AG04450 (cell line): ENCODE results near the gene GFRA4. TPM values are rescaled to one million over a fixed set of nuclear protein-coding genes. Genes with fewer than 3 reads are reported as not detected.

Experiments
- CTCF ChIA-PET: fragments of 300-600, 350-600 bp; formaldehyde crosslinking; extraction: SDS; loops from one replicate; lab custom pipeline; 2022; ENCODE audit warnings: antibody characterized with exemption, inconsistent platforms; lab: Charles Lee
- POLR2A ChIA-PET: fragments of 350-600 bp; formaldehyde crosslinking; extraction: SDS; loops from one replicate; lab custom pipeline; 2021; ENCODE audit warnings: antibody characterized with exemption, inconsistent platforms; lab: Yijun Ruan, JAX
- DNase-seq: peaks from one replicate; pipeline ENCODE4 v3.0.0-alpha.2; 2011; ENCODE audit warnings: low read depth, low spot score
- H3K27ac ChIP-seq: one replicate; pipeline ENCODE4 v1.5.1; 2012; ENCODE audit warnings: low read depth, low read length, control low read depth
- H3K27me3 ChIP-seq: one replicate; pipeline ENCODE4 v1.6.0; 2012; ENCODE audit warnings: low read length; ENCODE audit not compliant: control insufficient read depth, insufficient read depth
- H3K4me3 ChIP-seq: 2 replicates; pipeline ENCODE4 v1.5.1; 2011; ENCODE audit warnings: mild to moderate bottlenecking, low read depth, low read length, control low read depth
- H3K9me3 ChIP-seq: 2 replicates; pipeline ENCODE4 v1.5.1; 2012; ENCODE audit warnings: low read length; ENCODE audit not compliant: control insufficient read depth, insufficient read depth
- CTCF ChIP-seq: IDR thresholded peaks from 2 replicates; pipeline ENCODE4 v1.5.1; 2011; ENCODE audit warnings: low read depth, low read length, control low read depth, inconsistent platforms
- polyA plus RNA-seq: library from polyadenylated mRNA; depleted of rRNA; stranded (reverse); fragments of >200 nt; gene quantifications from 2 replicates; pipeline ENCODE4 v1.2.3, GENCODE V29; 2011

The GFRA4 gene
- polyA plus RNA-seq, 1 experiment: not detected

- H3K27ac ChIP-seq: no peak overlapping the region
- ChIA-PET CTCF (interaction anchor here (1.3 kb wide), 1 partner anchor 15 kb away, joined by 3 read pairs; no protein-coding TSS in a partner anchor), POLR2A (no interaction called here)
- no peak for DNase-seq
- H3K4me3 ChIP-seq: no peak overlapping the region
- H3K27me3 ChIP-seq: no peaks in the 10 kb centered on the region
- H3K9me3 ChIP-seq: peaks cover 9% of the 10 kb centered on the region
- TF ChIP-seq CTCF: no peak
These were observed 28.1 kb upstream of the GFRA4 start for GRCh38 chr20:3691306-3691705.

GRCh38 chr20:3690413-3690812, 27.2 kb upstream of the GFRA4 start:
- CTCF ChIA-PET: interaction anchor here (1.3 kb wide), 1 partner anchor 14 kb away, joined by 3 read pairs; no protein-coding TSS in a partner anchor

GRCh38 chr20:3689978-3690377, 26.8 kb upstream of the GFRA4 start:
- DNase-seq: no peak
- ChIA-PET CTCF (no interaction called here), POLR2A (no interaction called here)
- Histone ChIP-seq H3K27me3 (no peaks in the 10 kb centered on the region), H3K27ac (no peak overlapping the region), H3K9me3 (peaks cover 7% of the 10 kb centered on the region; the same call in 1 of the 2 replicates), H3K4me3 (no peak overlapping the region)
- no peak for TF ChIP-seq CTCF

More at GRCh38 chr20:3690413-3690812, 27.2 kb upstream of the GFRA4 start:
- POLR2A ChIA-PET: no interaction called here
- Histone ChIP-seq H3K27ac (no peak overlapping the region), H3K27me3 (no peaks in the 10 kb centered on the region), H3K9me3 (peaks cover 7% of the 10 kb centered on the region; the same call in 1 of the 2 replicates), H3K4me3 (no peak overlapping the region)
- no peak for TF ChIP-seq CTCF
- no peak for DNase-seq

- no peaks in the 10 kb centered on the region for H3K27me3 ChIP-seq
- CTCF ChIA-PET: interaction anchor here (0.6 to 2.3 kb wide), 5 partner anchors 9 to 131 kb away, joined by 3 to 16 read pairs (median 9); no protein-coding TSS in a partner anchor
- peak; percentile 18 for DNase-seq
- TF ChIP-seq CTCF: no peak
- POLR2A ChIA-PET: interaction anchor here (0.9 to 1.4 kb wide), 4 partner anchors 11 to 108 kb away, joined by 3 to 6 read pairs (median 3); partner anchors contain the start of genes ADISSP and CDC25B
- no peak overlapping the region for H3K27ac ChIP-seq
- peaks cover 7% of the 10 kb centered on the region; the same call in 1 of the 2 replicates for H3K9me3 ChIP-seq
- H3K4me3 ChIP-seq: no peak overlapping the region
These were observed 24.5 kb upstream of the GFRA4 start for GRCh38 chr20:3687655-3688054.

- DNase-seq: peak; percentile 82
- Histone ChIP-seq H3K9me3 (peaks cover 7% of the 10 kb centered on the region; the same call in 1 of the 2 replicates), H3K4me3 (no peak overlapping the region), H3K27ac (peak overlapping the region; percentile 69), H3K27me3 (no peaks in the 10 kb centered on the region)
- CTCF ChIA-PET: interaction anchor here (1.0 to 2.3 kb wide), 4 partner anchors 9 to 132 kb away, joined by 3 to 16 read pairs (median 12); no protein-coding TSS in a partner anchor
- peak; percentile 33 for TF ChIP-seq CTCF
- POLR2A ChIA-PET: interaction anchor here (0.9 to 1.4 kb wide), 4 partner anchors 10 to 109 kb away, joined by 3 to 6 read pairs (median 3); partner anchors contain the start of genes ADISSP and CDC25B
These were observed 23.7 kb upstream of the GFRA4 start for GRCh38 chr20:3686867-3687321.
